Fibroblast of skin of right biceps (primary cell): ENCODE measurements around the gene COIL.
"Not testable (repeated sequence)": the region's sequence is repeated elsewhere in the genome, so short reads cannot be mapped to it uniquely, and the experiment has no call there.

Source experiments
- DNase-seq: peaks from one replicate; pipeline ENCODE4 v3.0.0-alpha.2; 2013

The COIL gene, protein sequence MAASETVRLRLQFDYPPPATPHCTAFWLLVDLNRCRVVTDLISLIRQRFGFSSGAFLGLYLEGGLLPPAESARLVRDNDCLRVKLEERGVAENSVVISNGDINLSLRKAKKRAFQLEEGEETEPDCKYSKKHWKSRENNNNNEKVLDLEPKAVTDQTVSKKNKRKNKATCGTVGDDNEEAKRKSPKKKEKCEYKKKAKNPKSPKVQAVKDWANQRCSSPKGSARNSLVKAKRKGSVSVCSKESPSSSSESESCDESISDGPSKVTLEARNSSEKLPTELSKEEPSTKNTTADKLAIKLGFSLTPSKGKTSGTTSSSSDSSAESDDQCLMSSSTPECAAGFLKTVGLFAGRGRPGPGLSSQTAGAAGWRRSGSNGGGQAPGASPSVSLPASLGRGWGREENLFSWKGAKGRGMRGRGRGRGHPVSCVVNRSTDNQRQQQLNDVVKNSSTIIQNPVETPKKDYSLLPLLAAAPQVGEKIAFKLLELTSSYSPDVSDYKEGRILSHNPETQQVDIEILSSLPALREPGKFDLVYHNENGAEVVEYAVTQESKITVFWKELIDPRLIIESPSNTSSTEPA

DNA sequence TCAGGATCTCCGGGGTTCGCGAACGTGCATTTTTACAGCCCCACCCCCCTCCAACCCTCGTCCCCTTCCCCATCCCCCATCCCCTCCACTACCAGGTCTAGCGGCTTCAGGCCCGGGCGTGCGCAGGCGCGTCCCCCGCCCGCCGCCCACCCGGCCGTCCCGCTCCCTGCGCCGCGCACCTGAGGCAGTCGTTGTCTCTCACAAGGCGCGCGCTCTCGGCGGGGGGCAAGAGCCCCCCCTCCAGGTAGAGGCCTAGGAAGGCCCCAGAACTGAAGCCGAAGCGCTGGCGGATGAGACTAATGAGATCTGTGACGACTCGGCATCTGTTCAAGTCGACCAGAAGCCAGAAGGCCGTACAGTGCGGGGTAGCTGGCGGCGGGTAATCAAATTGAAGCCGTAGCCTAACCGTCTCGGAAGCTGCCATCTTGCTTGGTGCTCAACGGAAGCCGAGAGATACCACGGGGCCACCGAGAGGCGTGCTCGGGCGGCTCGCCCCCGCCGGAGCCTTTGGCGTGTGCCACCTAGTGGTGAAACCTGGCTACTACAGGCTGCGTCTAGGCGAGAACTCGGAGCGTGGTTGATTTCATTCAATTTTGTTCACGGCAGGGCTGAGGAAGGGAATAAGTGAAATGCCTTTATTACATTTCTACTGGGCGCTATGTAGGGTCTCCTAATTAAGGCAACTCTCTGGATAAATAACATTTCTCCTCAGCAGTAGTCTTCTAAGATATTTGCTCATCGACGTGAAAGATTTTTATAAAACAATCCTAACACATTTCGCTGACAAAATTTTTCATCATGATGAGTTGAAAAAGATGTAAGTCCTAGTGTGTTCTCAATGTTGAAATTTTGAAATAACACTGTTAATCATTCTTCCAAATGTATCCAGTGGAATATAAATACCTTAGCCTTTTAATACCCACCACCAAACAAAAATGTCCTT, at the start of gene COIL:
Gene COIL, minus strand, starts transcription at position 455 of the 943 bp plus-strand sequence. Its CDS starts 31 bp downstream, at position 424.
- peak; percentile 90 for DNase-seq

DNA sequence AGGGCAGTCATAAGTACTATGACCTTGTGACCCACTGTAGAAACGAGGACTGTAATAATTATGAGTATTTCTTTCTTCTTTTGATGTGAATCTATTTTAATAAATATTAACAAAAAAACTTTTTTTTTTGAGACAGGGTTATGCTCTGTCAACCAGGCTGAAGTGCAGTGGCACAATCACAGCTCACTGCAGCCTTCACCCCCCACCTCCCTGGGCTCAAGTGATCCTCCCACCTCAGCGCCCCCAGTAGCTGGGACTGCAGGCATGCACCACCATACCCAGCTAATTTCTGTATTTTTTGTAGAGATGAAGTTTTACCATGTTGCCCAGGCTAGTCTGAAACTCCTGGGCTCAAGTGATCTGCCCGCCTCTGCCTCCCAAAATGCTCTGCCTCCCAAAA, 49.6 kb upstream of the COIL start:
- no peak for DNase-seq

DNA sequence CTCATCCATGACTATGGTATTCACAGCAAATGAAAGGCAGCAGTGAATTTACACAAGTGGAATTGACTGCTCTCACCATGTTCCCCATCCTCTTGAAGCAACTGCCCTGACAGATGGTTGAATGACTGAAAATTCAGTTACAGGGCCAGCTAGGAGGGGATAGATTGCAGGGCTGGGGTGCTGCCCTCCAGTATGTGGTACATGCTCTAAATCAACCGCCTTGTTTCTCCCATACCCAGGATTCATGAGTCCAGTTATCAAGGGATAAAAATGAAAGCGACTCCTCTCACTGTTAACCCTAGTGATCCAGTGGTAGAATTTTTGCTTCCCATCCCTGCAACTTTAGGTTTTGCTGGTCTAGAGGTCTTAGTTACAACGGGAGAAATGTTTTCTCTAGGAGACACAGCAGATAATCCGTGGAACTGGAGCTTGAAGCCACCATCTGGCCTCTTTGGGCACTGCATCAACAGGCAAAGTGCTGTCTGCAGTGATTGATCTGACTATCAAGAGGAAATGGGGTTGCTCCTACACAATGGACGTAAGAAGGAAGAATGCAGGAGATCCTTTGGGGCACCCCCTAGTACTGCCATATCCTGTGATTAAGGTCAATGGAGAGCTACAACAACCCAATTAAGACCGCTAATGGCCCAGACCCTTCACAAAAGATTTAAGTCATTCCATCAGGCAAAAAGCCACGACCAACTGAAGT, 49.0 kb upstream of the COIL start:
- peak; percentile 36 for DNase-seq

DNA sequence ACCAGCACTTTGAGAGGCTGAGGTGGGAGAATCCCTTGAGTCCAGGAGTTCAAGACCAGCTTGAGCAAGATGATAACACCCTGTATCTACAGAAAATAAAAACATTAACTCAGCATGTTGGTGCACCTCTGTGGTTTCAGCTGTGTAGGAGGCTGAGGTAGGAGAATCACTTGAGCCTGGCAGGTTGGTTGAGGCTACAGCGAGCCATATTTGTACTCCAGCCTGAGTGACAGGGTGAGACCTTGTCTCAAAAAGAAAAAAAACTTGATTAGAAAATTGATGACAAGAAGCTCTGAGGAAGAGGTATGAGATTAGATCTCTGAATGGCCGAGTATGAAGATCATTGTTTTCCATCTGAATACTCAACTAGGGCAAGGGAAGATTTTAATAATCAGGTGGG, 48.1 kb upstream of the COIL start:
- no peak for DNase-seq

DNA sequence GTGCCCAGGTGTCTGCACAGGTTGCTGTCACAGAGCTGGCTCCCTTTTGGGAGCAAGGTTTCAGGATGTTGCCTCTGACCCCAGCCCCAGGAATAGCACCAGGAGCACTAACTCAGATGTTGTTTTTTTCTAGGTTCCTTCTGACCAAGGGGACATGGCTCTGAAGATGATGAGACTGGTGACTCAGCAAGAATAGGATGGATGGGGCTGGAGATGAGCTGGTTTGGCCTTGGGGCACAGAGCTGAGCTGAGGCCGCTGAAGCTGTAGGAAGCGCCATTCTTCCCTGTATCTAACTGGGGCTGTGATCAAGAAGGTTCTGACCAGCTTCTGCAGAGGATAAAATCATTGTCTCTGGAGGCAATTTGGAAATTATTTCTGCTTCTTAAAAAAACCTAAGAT, 45.2 kb upstream of the COIL start:
- no peak for DNase-seq

DNA sequence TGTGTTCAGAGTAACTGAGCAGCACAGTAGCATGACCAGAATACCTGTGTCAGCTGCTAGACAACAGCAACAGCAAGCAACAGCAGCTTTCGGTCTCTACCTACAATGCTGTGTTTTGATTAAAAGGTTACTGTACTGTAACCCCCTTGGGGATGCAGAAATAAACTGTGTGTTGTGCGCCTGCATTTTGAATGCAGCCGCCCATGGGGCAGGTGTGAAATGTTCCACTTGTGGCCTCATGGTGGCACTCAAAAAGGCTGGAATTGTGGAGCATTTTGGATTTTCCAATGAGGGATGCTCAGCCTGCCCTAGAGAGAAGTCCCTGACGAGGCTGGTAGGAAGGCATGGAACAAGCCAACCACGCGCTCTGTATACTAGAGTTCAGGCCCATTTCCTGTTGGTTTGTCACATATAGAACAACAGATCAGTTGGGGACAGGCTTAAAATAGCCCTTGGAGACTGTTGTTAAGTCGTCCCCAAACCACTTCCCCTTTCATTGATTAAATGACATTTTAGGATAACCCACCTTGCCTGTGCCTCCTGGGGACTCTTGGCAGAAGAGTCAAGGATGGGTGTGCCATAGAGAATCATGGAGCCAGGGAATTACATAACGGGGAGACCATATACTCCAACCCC, 44.2 kb upstream of the COIL start:
- no peak for DNase-seq

DNA sequence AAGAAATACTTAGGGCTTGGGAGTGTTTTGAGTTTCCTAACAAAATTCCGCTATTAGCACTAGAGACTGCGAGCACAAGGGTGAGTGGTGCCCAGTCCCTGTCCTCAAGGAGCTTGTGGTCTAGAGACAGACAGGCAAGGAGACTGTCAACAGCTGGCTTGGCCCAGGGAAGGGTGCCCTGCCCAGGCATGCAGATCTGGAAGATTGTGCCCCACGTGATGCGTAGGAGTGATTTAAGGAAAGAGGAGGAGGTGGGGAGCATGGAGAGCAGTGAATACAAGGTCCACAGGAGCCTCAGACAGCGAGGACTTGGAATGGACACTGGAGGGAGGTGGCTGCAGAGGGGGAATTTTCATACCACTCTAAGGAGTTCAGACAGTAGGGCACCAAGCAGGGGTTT, 42.1 kb upstream of the COIL start:
- DNase-seq, result no peak

DNA sequence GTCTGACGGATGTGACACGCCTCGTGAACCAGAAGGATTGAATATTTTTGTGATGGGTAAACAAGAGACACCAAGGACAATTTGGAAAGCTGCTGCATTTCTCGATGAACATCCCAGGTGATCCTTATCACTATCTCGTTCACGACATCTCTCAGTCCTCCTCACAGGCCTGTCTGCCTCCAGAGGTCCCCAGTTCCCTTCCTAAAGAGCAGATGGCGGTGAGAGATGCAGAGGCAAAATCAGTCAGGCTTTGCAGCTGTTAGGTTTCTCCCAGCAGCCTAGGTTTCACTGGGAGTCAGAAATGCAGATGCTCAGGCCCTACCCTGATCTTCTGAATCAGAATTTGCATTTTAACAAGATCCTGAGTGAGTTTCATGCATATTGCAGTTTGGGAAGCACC, 40.7 kb upstream of the COIL start:
- no peak for DNase-seq

DNA sequence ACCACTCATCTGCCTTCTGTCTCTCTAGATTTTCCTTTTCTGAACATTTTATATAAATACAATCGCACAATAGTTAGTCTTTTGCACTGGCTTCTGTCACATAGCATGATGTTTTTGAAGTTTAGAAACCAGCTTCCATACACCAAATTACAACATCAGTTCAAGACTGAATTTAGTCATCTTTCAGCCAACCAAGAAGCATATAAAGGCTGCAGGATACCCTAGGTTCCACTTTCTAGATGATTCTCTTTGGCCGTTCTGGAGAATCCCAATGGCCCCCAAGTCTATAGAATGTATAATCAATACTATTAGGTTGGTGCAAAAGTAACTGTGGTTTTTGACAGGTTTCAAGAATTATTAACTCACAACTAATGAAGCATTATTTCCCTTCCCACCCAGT, 36.5 kb upstream of the COIL start:
- no peak for DNase-seq

DNA sequence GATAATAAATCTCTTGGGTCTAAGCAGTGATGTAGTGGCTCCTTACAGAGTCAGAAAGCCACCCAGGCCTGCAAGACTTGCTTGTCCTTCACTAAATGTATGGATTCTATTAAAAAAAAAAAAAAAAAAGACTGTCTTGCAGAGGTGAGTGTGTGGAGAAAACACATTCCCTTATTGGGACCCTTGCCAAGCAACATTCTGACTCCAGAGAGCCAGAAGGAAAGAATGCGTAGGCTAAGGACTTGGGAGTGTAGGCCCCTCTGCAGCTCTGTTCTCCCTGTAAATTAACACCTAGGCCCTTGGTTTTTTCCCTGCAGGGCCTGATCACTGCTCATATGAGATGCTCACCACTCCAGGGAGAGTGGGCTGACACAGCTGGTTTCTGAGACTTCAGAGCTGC, 34.9 kb upstream of the COIL start:
- peak; percentile 40 for DNase-seq

DNA sequence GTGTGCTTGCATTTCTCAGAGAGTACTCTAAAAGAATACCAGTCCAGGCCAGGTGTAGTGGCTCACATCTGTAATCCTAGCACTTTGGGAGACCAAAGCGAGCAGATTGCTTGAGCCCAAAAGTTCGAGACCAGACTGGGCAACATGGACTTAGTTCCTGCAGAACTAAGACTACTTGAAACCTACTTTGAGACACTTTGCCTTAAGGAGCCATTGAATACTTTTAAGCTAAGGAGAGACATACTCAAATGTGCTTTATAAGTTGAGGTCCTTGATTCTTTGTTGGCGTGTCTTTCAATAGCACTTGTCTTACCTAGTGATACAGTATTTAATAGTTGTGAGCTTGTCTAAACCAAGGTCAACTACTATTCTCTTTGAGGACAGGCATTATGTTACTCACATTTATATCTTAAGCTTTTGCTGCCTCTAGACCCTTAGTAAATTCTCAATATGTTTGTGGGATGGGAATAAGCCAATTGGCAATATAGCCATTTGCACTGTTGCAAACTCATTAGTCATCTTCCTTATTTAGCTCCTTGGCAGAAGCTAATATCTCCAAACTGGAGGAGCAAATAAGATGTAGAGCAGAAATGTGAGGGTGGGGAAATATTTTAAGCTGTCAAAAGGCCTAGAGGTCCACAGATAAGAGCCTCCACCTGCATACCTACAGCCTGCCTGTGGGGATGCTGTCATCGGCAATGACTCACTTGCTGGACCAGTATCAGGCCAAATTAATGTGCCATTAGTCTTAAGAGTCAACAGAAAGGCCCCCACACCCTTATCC, 33.4 kb upstream of the COIL start:
- DNase-seq, result peak; percentile 12

DNA sequence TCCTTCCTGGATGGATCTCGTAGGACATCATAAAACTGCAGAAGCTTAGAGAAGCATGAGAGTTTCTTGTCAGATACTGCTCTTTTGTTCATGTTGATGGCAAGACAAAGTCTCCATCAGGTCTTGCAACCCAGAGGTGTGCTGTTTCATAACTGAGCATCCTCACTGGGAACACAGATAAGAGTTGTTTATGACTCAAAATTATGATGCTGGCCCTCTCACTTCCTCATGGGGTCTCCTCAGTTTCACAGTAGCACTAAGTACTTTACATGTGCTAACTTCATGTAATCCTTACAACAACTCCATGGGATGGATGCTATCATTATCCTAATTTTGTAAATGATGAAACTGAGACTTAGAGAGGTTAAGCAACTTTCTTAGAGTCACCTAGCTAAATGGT, 31.5 kb upstream of the COIL start:
- DNase-seq, result no peak

DNA sequence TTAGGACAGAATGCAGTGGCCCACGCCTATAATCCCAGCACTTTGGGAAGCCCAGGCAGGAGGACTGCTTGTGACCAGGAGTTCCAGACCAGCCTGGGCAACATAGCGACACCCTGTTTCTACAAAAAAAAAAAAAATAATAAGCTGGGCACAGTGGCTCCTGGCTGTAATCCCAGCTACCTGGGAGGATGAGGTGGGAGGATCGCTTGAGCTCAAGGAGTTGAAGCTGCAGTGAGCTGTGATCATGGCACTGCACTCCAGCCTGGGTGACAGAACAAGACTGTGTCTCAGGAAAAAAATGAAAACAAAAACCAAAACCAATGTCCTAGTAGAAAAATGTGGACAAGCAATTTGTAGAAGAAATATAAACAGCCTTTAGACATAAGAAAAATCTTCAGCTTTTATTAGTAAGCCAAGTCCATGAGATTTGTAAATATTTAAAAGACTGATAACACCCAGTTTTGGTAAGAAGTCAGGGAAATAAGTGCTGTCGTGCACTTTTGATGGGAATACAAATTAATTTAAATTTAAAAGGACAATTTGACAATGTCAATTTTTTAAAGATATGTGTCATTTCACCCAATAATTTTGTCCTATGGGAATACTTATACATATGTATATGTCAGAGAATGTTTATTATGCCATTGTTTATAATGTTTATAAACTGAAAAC, 28.2 kb upstream of the COIL start:
- no peak for DNase-seq

DNA sequence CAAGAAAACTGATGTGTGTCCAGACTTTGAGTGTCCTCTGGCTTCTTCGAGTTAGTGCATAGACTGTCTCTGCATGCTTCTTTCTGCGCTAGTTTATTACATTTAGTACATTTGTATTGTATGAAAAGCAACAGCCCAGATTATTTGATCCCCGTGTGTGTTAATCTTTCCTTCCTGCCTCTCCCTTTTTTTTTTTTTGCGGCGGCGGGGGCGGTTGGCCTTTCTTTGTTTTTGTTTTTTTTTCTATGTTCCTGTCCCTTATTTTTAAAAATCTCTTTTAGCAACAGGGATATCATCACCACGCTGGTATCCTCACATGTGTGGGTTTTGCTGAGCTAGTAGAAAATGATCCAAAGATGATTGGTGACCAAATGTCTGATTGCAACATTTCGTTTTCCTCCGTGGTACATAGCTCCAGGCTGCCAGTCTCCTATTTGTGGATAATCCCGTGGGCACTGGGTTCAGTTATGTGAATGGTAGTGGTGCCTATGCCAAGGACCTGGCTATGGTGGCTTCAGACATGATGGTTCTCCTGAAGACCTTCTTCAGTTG, 26.5 kb upstream of the COIL start:
- DNase-seq, result no peak

DNA sequence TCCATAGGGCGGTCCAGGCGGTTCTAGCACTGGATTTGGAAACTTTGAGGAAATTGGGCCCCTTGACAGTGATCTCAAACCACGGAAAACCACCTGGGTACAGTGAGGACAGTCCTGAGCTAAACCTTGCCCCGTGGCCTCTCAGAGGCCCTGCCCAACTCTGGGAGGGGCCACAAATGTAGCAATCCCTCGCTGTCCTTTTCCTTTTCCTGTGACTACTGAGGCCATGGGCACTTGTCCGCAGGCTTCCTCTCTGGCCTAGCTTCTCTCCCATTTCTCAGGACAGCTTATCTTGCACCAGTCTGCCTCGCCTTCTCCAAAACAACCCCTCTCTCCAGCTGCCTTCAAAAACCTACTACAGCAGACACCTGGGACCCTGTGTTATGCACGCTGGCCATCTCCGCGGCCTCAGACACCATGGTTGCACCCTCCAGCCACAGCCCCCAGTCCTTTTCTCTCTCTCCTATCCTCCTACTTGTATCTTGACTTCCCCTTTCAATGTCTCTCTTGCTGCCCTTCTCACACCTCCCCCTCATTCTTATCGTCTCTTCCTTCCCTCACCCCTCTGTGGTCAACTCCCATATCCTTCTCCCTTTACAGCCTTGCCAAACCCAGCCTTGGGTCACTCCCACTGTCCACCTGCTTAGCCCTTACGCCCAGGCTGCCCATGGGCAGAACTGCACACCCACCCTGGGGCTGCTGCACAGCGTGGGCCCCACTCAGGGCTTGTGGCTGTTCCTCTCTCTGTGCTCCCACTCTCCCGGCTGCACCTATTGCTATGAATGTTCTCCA, 24.7 kb upstream of the COIL start:
- DNase-seq, result no peak

DNA sequence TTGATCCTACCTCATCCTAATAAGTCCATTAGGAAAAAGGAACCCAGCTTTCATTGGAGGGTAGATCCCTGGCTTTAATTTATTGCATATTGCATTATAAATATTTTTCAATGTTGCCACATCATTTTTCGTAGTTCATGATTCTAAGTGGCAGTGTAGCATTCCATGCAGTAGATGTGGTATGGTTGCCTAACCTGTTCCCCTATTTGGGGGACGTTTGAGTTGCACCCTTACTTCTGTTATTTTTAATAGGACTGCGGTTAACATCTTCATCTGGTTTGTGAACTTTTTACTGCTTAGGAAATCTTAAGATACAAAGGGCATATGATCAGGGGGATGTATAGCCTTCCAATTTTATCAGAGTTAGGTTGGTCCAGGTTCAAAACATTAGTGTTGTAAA, 22.5 kb upstream of the COIL start:
- DNase-seq, result no peak

DNA sequence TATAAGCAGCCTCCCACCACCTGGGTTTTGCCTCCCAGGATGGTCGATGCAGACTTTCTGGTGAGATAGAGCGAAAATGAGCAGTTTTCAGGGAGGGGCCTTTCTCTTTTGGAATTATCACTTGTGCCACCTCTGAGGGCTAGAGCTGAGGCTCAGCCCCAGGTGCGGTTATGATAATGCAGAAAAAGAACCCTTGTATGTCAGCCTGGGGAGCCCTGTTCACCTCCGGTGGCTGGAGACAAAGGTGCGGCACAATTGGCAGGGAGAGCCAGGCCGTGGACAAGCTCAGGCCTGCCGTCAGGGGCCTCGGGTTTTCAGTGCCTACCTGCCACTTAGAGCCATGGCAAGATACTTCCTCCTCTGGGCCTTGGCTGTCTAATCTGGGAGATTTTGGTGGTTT, 21.5 kb upstream of the COIL start:
- DNase-seq, result no peak

DNA sequence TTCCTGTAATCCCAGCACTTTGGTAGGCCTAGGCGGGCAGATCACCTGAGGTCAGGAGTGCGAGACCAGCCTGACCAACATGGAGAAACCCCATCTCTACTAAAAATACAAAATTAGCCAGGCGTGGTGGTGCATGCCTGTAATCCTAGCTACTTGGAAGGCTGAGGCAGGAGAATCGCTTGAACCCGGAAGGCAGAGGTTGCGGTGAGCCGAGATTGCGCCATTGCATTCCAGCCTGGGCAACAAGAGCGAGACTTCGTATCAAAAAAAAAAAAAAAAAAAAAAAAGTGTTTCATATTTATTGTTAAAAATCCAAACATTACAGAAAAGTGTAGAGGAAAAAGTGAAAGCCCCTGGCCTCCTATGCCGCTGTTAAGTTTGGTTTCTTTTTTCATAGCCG, 19.7 kb upstream of the COIL start:
- not testable (repeated sequence) for DNase-seq

DNA sequence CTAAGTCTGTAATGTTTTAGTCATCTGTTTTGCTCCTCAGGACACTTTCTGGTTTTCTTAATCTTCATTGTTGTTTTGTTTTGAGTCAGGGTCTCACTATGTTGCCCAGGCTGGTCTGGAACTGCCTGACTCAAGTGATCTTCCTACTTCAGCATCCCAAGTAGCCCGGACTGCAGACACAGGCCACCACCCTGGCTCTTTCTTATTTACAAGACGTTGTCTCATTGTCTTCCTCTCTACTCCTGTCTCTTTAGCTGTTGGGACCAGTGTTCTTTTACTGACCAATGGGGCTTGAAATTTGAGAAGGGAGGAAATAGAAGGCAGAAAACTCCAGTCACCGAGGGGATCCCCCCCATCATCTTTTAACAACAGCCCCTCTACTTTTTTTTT, 18.2 kb upstream of the COIL start:
- no peak for DNase-seq
